NCI-H748 (cell line): ENCODE results near the gene TCTN1.
"Not testable (repeated sequence)": the region's sequence is repeated elsewhere in the genome, so short reads cannot be mapped to it uniquely, and the experiment has no call there.

Source experiments
- DNase-seq: peaks from one replicate; lab custom pipeline; 2025; ENCODE audit not compliant: unreplicated experiment; lab: John Stamatoyannopoulos, UW

Gene TCTN1

GRCh38 chr12:110613771-110614684, at the start of gene TCTN1:
Gene TCTN1, plus strand, starts transcription at chr12:110614129. Its CDS starts 54 bp downstream, at chr12:110614183.
- DNase-seq = peak; percentile 97

- no peak for DNase-seq
These were observed 49.4 kb upstream of the TCTN1 start for GRCh38 chr12:110564471-110564991.

GRCh38 chr12:110565894-110566871, 47.7 kb upstream of the TCTN1 start:
- peak; percentile 59 for DNase-seq

- DNase-seq = no peak
These were observed 46.9 kb upstream of the TCTN1 start for GRCh38 chr12:110566993-110567392.

GRCh38 chr12:110568752-110569151, 45.2 kb upstream of the TCTN1 start:
- DNase-seq = no peak

GRCh38 chr12:110569838-110570237, 44.1 kb upstream of the TCTN1 start:
- DNase-seq = not testable (repeated sequence)

- DNase-seq = not testable (repeated sequence)
These were observed 43.1 kb upstream of the TCTN1 start for GRCh38 chr12:110570798-110571197.

GRCh38 chr12:110574044-110574443, 39.9 kb upstream of the TCTN1 start:
- DNase-seq = no peak

- DNase-seq = not testable (repeated sequence)
These were observed 39.2 kb upstream of the TCTN1 start for GRCh38 chr12:110574717-110575230.

GRCh38 chr12:110575326-110575725, 38.6 kb upstream of the TCTN1 start:
- DNase-seq = no peak

- DNase-seq = no peak
These were observed 37.4 kb upstream of the TCTN1 start for GRCh38 chr12:110576504-110576903.

- DNase-seq = no peak
These were observed 35.9 kb upstream of the TCTN1 start for GRCh38 chr12:110577864-110578693.

GRCh38 chr12:110578694-110579534, 35.0 kb upstream of the TCTN1 start:
- DNase-seq = no peak

GRCh38 chr12:110579535-110580253, 34.2 kb upstream of the TCTN1 start:
- no peak for DNase-seq

GRCh38 chr12:110581931-110582275, 32.0 kb upstream of the TCTN1 start:
- DNase-seq = peak; percentile 25

GRCh38 chr12:110582276-110583136, 31.4 kb upstream of the TCTN1 start:
- DNase-seq = peak; percentile 74

- DNase-seq = peak; percentile 95
These were observed 30.5 kb upstream of the TCTN1 start, which contains the start of gene PPTC7 for GRCh38 chr12:110583137-110584059. Gene PPTC7, minus strand, starts transcription at chr12:110583318. Its CDS starts 287 bp downstream, at chr12:110583031.
